ELF-1 (cell line): ENCODE measurements around the gene CSRNP2.
"Not testable (repeated sequence)": the region's sequence is repeated elsewhere in the genome, so short reads cannot be mapped to it uniquely, and the experiment has no call there.

Experiments
- DNase-seq: peaks from one replicate; pipeline ENCODE4 v3.0.0-alpha.2; 2016; ENCODE audit warnings: low read depth, low spot score

CSRNP2 gene

DNA sequence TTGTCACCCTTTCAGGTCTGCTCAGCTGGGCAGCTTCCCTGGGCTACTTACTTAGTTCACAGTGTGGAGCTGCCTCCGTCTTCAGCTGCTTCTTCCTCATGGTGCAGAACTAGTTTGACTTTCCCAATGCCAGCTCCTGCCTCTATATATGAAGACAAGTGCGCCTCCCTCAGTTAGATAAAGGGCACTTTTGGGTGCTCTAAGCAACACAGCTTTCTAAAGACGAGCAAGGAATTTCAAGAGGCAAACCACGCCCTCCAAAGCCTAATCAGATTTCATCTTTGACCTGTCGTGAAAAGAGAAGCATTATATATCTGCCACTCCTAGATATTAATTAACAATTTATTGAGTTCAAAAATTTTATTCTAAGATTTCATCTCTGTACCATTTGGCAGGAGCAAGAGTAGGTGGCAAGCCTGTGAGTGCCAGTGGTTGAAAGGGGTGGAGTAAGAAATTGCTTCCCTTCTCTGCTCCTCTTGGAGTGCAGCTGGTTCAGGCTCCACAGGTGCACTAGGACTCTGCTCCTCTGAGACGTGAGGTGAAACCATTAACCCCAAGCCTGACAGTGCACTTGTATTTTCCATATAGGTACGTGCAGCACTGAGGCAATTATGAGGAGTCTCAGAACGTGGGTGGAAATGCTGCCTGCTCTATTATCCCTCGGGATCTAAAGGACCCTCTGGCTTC is 55.1 kb downstream of the CSRNP2 start:
- peak; percentile 73 for DNase-seq

- no peak for DNase-seq
These were observed 56.0 kb downstream of the CSRNP2 start for GRCh38 chr12:51027342-51027835.

DNA sequence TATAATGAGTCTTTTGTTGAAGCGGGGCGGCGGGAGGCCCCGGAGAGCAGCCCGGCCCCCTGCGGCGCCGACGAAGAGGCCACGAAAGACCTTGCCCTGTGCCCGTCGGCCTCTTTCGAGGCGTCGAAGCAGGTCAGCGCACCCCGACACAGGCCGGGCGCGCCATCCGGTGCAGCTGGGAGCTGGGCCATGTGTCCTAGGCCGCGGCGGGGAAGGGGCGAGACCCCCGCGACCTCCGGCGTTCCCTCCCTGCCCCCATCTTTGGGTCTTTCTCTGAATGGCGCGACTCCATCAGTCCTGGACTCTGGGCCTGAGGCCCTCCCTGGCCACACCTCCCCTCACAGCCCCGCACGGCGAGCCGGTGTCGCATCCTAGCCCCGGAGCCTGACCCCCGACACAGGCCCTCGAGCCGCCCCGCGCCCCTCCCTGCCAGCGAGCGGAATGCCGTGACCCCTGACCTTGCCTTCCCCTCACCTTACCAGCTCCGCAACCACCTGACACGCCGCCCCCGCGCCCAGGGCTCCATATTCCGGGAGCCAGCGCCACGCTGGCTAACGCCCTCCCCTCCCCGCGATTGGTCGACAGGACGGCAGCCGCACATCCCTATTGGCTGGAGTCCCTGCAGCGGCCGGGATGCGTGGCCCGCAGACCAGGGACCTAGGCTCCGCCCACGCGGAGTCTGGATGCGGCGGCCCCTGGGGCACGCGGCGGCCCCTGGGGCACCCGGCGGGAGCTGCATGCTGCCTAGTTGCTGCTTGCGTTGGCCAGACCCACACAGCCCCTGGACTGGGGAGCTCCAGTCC is 57.4 kb downstream of the CSRNP2 start, which contains the start of gene SLC11A2:
Gene SLC11A2, minus strand, starts transcription at position 549 of the 803 bp plus-strand sequence. CDS start 15,656 bp downstream, outside the sequence.
- DNase-seq: peak; percentile 99

- no peak for DNase-seq
These were observed 58.0 kb downstream of the CSRNP2 start for GRCh38 chr12:51025338-51025835.

GRCh38 chr12:51023625-51024382 is 59.6 kb downstream of the CSRNP2 start:
- no peak for DNase-seq

- DNase-seq: no peak
These were observed 61.7 kb downstream of the CSRNP2 start for GRCh38 chr12:51021694-51022093.

DNA sequence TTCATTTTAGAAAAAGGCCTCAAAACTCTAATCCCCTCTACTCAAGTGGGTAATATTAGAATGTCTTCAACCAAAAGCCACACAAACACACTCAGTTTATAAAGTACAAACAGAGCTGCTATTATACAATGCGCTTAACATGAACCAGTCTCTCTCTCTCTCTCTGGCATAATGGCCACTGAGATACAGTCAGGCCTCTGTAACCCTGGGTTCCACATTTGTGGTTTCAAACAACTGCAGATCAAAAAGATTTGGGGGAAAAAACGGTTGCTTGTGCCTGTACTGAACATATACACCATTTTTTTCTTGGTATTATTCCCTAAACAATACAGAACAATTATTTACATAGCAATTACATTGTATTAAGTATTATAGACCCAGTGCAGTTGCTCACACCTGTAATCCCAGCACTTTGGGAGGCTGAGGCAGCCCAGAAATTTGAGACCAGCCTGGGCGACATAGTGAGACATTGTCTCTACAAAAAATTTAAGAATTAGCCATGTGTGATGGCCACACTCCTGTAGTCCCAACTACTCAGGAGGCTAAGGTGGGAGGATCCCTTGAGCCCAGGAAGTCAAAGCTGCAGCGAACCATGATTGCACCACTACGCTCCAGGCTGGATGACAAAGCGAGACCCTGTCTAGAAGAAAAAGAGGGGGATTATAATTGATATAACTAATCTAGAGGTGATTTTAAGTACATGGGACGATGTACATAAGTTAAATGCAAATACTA is 62.8 kb downstream of the CSRNP2 start:
- DNase-seq: no peak

DNA sequence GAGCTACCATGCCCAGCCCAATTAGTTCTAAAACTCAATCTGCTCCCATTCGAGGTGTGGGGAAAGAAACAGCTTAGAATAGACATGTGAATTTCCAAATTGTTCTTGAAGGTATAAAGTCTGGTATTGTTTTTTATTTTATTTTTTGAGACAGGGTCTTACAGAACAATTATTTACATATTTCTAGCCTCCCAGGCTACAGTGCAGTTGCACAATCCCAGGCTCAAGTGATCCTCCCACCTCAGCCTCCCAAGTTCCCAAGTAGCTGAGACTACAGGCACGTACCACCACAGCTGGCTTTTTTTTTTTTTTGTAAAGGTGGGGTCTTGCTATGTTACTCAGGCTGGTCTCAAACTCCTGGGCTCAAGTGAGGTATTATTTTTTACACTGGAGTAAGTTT is 63.5 kb downstream of the CSRNP2 start:
- DNase-seq: no peak

DNA sequence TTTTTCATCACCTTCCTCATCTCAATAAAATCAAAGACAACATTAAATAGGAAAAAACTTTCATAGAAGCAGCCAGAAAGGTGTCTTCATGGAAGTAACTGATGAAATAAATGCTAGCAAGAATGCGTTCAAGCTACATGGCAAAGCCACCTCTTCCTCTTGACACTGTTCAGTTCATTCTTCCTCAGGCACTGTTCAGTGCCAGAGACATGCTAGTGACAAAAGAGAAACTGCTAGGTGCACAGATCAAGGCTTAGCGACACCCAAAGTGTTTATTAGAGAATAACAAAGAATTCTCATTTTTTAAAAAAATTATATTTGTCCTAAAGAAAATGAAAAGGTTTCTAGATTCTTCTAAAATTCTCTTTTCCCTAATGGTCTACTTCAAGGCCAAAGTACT is 64.4 kb downstream of the CSRNP2 start:
- no peak for DNase-seq

- no peak for DNase-seq
These were observed 65.9 kb downstream of the CSRNP2 start for GRCh38 chr12:51017452-51017851.

DNA sequence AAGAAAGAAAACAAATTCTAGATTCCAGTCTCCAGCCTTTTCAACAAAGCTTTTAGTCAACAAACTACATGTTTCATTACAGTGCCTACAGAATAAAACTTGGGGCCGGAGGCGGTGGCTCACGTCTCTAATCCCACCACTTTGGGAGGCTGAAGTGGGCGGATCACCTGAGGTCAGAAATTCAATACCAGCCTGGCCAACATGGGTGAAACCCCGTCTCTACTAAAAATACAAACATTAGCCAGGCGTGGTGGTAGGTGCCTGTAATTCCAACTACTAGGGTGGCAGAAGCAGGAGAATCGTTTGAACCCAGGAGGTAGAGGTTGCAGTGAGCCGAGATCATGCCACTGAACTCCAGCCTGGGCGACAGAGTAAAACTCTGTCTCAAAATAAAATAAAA is 68.9 kb downstream of the CSRNP2 start:
- not testable (repeated sequence) for DNase-seq

- DNase-seq: no peak
These were observed 70.0 kb downstream of the CSRNP2 start for GRCh38 chr12:51013441-51013840.

DNA sequence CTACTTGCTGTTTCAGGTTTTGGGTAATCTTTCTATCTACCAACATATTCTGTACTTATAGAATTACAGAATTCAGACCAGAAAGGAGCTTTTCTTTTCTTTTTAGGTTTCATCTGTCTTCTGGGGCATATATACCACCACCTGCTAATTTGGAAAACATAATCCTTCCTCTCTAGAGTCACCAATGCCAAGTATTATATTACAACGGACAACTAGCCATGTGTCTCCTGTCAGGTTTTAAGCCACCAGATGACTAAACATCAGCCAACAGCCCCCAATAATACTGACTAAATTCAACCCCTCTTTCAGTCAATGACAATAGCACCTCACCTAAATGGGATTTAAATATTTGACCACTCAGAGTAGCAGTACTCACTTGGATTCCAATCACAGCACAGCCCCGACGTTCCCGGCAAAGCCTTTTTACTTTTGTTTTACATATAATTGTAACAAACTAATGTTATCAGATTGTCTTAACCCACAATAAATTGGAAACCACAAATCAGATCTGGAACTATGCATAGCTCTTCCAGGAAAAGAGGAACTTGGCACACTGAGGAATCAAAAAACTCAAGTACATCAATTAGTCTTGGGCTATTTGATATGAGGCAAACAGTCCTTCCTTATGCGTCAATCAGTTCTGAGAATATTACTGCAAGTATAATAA is 70.7 kb downstream of the CSRNP2 start:
- no peak for DNase-seq

DNA sequence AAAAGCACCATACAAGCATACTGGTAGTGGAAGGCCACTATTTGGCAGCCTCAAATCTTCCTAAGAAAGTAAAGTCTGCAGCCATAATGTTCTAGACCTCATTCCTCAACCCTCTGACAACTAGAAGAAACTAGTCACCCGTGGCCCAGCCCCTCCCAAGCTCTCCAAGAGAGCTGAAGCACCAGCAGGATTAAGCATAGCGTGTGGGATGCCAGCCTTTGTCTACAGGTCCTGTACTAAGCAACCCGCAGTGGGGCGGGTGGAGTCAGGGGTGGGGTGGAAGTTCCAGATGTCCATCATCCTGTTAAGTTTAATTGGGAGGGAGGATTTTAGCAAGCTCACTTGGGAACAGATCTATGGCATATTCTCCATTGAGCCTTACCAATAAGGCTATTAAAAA is 71.4 kb downstream of the CSRNP2 start:
- no peak for DNase-seq
